HuH-7.5 (cell line): ENCODE results near the gene CCDC71.

Experiments used
- DNase-seq: peaks from one replicate; pipeline ENCODE4 v3.0.0; 2011; ENCODE audit warnings: low spot score

CCDC71 gene

GRCh38 chr3:49165771-49166751, at the start of gene CCDC71:
CCDC71 (minus strand) TSS chr3:49166331; CDS start chr3:49164208, 2,123 bp downstream.
- peak; percentile 91 for DNase-seq

GRCh38 chr3:49213998-49214397, 47.9 kb upstream of the CCDC71 start:
- no peak for DNase-seq

- no peak for DNase-seq
Measured at GRCh38 chr3:49213541-49213943, 47.4 kb upstream of the CCDC71 start.

- no peak for DNase-seq
Measured at GRCh38 chr3:49199900-49200281, 33.8 kb upstream of the CCDC71 start.

GRCh38 chr3:49199239-49199899, 33.2 kb upstream of the CCDC71 start:
- no peak for DNase-seq

GRCh38 chr3:49198611-49199230, 32.6 kb upstream of the CCDC71 start:
- DNase-seq: no peak

DNA sequence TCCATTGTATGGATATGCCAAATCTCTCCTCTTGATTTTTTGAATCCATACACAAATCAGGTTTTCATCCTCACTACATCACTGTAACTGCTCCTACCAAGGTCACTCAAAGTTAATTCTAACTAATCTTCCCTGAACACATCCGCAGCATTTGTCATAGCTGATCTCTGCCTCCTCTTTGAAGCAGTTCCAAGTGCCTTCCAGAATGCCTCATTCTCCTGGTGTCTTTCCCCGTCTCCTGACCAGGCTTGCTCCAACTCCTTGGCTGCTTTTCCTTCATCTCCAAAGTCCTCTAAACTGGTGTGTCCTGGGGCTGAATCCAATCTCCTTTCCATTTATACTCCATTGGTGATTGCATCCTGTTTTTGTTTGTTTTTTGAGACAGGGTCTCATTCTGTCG, 32.0 kb upstream of the CCDC71 start:
- no peak for DNase-seq

- no peak for DNase-seq
Measured at GRCh38 chr3:49191741-49192140, 25.6 kb upstream of the CCDC71 start.

- DNase-seq: no peak
Measured at GRCh38 chr3:49183873-49184272, 17.7 kb upstream of the CCDC71 start.

- DNase-seq: no peak
Measured at GRCh38 chr3:49182682-49183081, 16.6 kb upstream of the CCDC71 start.

GRCh38 chr3:49181351-49181750, 15.2 kb upstream of the CCDC71 start:
- DNase-seq: no peak

DNA sequence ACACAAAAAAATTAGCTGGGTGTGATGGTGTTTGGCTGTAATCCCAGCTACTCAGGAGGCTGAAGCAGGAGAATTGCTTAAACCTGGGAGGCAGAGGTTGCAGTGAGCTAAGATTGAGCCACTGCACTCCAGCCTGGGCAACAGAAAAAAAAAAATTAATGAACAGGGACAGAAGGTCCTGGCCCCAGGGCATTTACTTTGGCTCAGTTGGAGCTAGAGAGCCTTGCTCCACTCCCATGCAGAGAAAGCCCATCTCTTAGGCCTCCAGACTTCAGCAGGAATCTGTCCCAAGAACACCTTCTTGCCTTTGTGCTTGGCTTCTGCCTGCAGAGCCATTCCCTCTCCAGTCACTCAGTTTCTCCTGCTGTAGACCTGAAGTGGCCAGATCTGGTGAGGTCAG, 14.0 kb upstream of the CCDC71 start:
- DNase-seq: no peak

- no peak for DNase-seq
Measured at GRCh38 chr3:49177073-49177472, 10.9 kb upstream of the CCDC71 start.

GRCh38 chr3:49175530-49175929, 9.4 kb upstream of the CCDC71 start:
- no peak for DNase-seq

GRCh38 chr3:49174397-49174985, 8.4 kb upstream of the CCDC71 start:
- DNase-seq: no peak

GRCh38 chr3:49173792-49174170, 7.7 kb upstream of the CCDC71 start:
- DNase-seq: no peak

DNA sequence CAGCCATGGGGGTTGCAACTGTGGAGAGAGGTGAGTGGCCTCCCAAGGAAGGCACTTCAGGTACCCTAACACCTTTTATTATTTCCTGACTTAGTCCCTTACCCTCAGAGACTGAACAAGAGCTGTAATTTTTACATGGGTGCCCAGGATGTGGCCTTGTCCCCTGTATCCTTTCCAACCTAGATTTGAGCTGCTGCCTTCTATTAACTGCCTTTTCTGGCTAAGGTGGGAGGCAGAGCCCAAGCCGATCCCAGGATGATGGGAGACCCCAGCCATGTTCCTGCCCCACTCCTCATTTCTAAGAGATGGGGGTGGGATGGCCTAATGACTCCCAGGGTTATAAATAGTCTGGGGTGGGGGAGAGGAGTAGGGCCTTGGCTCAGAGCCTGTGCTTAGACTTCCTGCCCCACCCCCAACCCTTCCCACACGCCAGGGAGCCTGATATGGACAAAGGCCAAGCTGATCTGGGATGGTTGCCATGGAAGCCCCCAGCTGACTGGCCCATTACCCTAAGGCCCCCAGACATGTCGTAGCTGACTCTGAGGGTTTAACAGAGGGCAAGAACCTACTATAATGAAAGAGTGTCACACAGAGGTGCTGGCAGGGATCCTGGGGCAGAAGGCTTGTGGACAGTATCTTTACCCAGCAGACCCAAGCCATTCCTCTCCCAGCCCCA, 7.1 kb upstream of the CCDC71 start:
- no peak for DNase-seq

DNA sequence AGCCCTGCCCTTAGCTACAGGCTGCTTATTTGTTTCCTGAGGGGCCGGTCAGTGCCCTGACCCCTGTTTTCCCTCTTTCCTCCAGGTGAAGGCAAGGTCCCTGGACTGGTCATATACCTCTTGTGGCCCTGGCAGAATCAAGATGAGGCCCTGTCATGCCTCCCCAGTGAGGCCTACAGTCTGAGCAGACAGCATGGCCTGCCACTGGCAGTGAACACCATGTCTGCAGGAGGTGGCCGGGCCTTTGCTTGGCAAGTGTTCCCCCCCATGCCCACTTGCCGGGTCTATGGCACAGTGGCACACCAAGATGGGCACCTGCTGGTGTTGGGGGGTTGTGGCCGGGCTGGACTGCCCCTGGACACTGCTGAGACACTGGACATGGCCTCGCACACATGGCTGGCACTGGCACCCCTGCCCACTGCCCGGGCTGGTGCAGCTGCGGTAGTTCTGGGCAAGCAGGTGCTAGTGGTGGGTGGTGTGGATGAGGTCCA, 6.5 kb upstream of the CCDC71 start:
- DNase-seq: no peak

- no peak for DNase-seq
Measured at GRCh38 chr3:49171775-49172500, 5.8 kb upstream of the CCDC71 start.

DNA sequence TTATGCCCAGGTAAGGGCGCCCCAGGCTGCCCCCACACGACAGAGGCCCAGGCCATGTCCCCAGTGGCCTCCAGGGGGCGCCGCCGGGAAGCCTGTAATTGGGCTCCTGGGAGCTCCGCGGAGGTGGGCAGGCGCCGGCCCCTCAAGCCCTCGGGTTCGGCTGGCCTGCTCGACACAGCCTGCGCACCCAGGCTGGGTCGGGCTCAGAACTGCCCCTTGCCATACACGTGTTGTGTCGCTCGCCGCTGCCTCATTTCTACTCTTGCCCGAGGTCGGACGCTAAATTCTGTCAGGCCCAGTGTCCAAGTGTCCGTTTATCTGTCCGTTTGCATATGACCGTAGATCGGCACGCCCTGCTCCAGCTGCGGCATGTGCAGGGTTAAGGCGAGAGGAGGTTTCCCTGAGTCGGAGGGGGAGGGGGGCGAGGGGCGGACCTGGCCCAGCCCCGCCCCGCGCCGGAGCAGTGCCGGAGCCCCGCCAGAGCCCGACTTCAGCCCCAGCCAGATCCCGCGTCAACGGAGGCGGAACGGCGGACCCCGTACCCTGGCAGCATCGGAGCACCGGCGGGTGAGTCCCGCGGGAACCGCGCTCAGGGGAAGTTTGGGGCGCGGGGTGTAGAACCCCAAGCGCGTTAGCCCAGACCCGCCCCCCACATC, 5.1 kb upstream of the CCDC71 start, which contains the start of gene KLHDC8B:
KLHDC8B (plus strand) TSS at position 480 of the 656 bp plus-strand sequence. CDS start 1,172 bp downstream, outside the sequence.
- peak; percentile 97 for DNase-seq
